ENCODE data around the gene HSPB3.
"Not testable (repeated sequence)": the region's sequence is repeated elsewhere in the genome, so short reads cannot be mapped to it uniquely, and the experiment has no call there.

HSPB3 gene

DNA sequence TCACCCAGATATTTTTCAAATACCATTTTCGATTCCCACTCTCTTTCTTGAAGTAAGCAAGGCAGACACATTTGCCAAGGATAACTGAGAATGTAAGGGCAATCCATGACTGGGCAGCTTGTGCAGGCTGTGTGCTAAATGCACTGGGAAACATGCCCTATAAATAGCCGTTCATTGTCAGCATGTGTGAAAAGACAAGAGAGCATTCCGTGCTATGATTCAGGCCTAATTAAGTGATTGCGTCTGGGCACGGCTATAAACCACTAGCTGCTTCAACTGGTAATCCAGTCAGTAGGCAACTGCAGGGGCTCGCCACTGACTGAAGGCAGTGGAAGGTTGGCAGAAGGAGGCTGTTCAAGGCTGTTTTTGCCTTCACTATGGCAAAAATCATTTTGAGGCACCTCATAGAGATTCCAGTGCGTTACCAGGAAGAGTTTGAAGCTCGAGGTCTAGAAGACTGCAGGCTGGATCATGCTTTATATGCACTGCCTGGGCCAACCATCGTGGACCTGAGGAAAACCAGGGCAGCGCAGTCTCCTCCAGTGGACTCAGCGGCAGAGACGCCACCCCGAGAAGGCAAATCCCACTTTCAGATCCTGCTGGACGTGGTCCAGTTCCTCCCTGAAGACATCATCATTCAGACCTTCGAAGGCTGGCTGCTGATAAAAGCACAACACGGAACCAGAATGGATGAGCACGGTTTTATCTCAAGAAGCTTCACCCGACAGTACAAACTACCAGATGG lies at the start of gene HSPB3:
TSS of gene HSPB3 (plus strand) at position 287 of the 745 bp plus-strand sequence. CDS start at position 378, 91 bp downstream.
- no peak for DNase-seq

DNA sequence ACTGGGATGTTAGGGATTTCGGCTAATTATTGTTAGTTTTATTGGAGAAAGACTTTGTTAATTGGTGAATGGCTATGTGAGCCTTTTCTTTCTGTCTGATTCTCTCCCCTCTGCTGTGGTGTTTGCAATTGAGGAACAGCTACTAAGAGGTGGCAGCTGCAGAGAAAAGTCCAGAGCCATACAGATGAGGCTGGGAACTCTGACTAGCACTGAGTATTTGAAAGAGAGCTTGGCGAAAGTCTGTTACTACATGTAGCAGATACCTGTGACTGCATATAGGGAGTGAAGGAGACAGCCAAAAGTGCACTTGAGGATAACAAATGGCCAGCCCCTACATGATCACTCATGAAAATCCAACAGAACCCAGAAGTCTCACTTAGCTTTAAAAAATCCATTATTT lies 44.3 kb upstream of the HSPB3 start:
- no peak for DNase-seq

DNA sequence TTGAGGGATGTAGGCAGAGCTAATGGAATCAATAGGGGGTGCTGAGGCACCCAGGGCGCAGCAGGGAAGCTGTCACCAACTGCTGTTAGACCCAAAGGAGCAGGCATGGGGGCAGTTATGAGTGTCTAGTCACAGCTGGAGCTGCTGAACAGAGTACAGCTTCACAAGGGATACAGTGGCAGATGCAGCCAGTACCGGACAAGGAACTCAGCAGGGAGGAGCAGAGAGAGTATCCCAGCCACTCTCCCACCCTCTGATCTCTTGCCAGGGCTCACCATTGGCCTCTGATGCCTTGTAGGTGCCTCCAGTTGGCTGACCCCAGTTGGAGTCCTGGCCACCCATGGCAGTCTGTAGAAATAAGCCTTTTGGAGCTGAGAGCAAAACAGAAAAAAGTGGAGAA lies 42.6 kb upstream of the HSPB3 start:
- no peak for DNase-seq

GRCh38 chr5:54415147-54415546 lies 40.4 kb upstream of the HSPB3 start:
- DNase-seq: no peak

DNA sequence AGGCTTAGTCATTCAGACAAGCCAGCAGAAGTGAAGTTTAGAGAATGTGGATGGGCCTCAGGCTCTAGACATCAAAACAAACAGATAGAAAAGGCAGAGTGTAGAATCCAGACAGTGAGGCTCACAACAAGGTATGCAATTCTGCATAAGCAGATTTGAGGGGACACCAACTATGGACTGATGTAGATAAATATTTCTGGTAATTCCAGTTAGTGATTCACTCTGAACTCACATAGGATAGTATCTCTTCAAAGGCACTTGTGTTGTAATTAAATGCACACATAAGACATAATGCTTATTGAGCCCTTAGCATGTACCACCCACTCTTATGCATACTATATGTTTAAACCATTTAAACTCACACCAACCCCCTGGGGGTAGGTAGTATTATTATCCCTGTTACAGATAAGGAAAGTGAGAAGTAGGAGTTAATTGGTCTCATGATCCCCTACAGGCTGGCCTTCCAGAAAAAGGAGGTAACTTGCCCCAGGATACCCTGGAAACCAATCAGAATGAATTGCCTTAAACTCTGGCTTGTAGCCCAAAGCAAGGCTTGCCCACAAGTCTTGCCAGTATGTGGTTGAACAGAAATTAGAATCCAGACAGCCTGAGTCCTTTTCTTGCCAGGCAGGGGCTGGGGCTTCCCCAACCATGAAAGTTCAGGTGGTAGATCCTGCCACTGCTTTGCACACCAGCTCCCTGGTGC lies 39.5 kb upstream of the HSPB3 start:
- no peak for DNase-seq

GRCh38 chr5:54419573-54420423 lies 35.7 kb upstream of the HSPB3 start:
- DNase-seq: not testable (repeated sequence)

- DNase-seq: not testable (repeated sequence)
Observed at GRCh38 chr5:54420511-54420910, 35.0 kb upstream of the HSPB3 start.

DNA sequence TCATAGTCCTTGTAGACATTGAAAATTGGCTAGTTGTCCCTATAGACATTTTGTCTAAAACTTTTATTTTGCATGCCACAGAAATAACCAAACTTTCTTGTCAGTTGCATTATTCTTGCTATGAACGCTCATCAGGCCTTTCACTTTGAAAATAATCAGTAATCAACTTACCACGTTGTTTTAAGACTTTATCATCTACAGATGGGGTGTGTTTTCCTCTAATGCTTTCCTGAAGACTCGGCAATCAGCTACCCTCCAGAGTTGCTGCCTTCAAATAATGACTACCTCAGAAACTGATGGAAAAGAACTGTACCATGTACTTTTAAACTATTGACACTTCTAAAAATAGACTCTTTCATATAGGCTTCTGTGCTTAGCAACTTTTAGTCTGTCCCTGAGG lies 33.5 kb upstream of the HSPB3 start:
- no peak for DNase-seq

DNA sequence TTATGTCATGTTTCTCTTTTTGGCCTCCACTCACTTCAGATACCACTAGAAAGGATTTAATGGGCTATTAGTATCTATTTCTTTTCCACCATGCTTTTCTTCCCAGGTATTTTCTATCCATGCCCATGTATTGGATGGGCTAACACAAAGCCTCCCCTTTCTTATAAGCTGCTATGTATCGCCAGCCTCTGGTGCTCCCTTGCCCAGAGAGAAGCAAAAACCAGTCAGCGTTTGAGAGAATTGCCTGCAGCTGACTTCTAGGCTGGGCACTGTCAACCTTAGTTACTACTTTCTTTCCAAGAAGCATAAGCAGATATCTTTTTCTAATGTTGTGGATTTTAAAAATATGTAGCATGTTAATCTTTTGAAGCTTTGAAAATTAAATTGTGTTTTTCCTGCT lies 30.2 kb upstream of the HSPB3 start:
- DNase-seq: no peak

DNA sequence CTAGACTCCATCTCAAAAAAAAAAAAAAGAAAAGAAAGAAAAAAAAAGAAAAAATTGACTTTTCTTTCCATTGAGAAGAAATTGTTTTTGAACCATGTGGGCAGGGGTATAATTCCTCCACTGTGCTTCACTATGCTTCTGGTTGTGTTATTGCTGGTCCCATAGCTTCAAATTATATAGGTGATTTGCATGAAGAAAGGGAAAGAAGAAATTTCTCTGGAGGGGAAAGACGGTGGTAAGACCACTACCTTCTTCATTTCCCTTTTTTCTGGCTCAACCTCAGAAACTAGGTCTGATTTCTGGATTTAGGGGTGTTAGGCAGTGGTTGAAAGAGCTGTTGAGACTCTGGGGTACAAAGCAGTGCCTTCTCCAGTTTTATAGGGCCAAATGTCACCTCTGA lies 29.3 kb upstream of the HSPB3 start:
- no peak for DNase-seq

DNA sequence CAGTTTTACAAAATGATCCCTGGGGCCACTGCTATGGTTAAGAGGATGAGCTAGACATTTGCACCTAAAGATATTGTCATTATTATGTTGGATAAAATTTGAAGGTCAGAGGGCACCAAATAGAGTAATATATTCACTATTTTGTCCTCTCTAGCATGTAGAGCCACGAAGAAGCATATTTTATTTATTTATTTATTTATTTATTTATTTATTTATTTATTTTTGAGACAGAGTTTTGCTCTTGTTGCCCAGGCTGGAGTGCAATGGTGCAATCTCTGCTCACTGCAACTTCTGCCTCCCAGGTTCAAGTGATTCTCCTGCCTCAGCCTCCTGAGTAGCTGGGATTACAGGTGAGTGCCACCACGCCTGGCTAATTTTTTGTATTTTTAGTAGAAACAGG lies 20.8 kb upstream of the HSPB3 start:
- not testable (repeated sequence) for DNase-seq

GRCh38 chr5:54438620-54439389 lies 16.7 kb upstream of the HSPB3 start:
- no peak for DNase-seq

DNA sequence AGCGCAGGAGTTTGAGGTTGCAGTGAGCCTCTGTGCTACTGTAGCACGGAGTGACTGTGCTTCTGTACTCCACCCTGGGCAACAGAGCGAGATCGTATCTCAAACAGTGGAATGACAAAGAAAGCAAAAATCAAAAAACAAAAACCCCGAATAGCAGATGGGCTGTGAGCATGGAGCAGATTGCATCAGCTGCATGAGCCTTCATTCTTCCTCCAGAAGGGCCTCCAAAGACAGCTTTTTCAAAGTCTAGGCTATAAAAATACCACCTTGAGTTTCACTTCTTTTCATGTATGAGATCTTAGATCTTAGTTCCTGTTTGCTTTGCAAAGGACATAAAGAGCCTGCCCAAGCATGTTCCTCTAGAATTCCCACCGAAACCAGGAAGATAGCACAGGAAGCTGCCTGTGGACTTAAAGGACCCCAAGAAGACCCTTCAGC lies 15.0 kb upstream of the HSPB3 start:
- no peak for DNase-seq

DNA sequence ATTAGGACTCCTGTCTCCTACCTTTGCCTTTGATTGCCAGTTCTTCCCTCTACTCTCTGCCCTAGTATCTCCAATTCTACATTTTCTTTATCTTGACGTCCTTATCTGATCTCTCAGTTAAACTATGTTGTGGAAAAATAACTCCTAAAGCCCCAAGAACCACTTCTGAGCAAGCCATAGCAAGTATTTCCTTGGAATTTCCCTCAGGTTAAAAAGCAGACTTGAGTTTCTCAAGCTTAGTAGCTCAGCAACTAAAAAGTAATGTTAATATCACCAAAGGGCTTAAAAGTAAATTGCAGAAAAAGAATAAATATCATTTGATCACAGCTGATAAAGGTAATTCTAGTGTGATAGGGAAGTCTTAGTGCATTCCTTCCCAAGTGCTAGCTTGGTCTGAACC lies 13.2 kb upstream of the HSPB3 start:
- DNase-seq: no peak

DNA sequence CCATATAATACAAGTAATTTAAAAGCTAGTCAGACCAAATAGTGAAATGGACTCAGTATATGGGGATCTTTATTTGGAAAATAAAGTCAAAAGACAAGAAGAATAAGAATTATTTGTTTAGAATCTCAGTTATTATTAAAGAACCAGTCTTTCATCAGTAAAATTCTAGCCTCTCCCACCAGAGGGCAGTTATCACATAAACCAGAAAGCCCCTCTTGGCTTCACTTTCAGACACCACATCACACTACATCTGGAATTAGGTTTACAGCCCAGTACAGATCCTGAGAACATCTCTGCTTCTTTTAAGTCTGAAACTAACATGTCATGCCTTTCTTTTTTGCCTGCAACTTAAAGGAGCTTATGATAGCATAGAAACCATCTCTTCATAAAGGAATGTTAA lies 12.2 kb upstream of the HSPB3 start:
- DNase-seq: no peak

- no peak for DNase-seq
Observed at GRCh38 chr5:54445691-54446378, 9.7 kb upstream of the HSPB3 start.

DNA sequence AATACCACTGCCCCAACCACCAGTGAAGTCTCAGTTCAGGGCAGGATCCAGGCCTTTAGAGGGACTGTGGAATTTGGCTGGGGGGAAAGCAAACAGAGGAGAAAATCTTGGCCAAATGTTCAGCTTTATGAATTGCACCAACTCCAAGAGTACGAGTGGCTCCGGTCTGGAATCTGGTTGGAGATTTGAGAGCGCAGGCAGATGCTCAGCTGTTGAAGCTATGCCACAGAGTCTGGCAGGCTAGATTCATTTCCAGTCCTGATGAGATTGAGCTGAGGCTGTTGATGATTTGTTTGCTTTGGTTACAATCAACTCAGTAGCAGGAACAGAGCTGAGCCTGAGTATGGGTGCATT lies 9.1 kb upstream of the HSPB3 start:
- DNase-seq: no peak

GRCh38 chr5:54449923-54450322 lies 5.6 kb upstream of the HSPB3 start:
- DNase-seq: no peak

DNA sequence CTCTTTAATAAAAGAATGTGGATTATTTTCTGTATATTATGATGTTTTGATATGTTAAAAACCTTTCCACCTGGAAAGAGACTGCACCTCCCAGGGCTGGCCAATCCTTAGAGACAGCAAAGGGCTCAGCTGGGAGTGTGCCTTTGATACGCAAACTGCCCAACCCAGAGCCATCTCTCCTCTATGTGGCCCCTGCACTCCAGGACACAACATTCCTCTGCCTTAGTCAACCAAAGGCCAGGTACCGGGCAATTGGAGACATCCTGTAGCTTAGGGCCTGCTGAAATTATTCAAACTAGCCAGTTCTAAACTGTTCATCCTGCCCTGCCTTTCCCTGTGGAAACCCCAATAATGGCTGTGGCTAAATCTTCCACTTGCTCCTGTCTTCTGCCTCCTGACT lies 5.0 kb upstream of the HSPB3 start:
- no peak for DNase-seq

DNA sequence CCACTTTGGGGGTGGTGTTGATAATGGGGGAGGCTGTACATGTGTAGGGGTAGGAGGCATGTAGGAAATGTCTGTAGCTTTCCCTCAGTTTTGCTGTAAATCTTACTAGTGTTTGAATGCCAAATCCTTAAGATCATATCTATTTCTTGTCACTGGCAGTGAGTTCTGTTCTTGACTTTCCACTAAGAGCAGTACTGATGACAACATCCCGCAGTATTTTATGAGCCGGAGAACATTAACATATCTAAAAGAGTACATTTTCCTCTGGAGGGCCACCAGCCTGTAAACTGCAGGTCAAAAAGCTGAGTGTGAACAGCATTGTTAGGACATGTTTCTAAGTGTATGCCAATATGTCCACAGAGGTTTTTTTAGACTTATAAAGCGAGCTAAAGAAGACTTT lies 2.5 kb upstream of the HSPB3 start:
- no peak for DNase-seq

DNA sequence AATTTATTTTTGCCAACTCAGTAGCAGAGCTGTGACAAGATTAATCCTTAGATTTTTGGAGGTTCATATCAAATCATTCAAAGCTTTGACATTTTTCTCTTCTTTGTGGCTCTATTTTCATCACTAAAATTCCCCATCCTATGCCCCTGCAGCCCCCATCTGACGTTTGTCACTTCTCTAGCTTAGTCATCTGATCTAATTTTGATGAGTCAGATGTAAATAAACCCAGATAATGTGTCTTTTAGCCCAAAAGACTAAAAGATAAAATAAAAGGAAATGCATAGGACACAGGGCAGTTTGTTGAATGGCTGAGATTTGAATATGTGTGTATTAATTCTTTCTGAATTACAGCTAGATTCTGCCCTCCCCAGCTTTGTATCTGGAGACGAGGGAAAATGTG lies 897 bp upstream of the HSPB3 start:
- DNase-seq: no peak

Measured in stimulated activated CD8-positive, alpha-beta memory T cell treated with anti-CD3 and anti-CD28 coated beads, Interleukin-4, amount 100 ng/mL, for 48 hours (primary cell).